Astrocyte (in vitro differentiated cells and primary cell): ENCODE data around the gene ANKMY2. TPM values are rescaled to one million over a fixed set of nuclear protein-coding genes. Genes with fewer than 3 reads are reported as not detected.
"Not testable (repeated sequence)": the region's sequence is repeated elsewhere in the genome, so short reads cannot be mapped to it uniquely, and the experiment has no call there.

Experiments
- DNase-seq: peaks from one replicate; pipeline ENCODE4 v3.0.0-alpha.2; 2010; ENCODE audit warnings: low read depth
- FAIRE-seq: peaks from 2 replicates; lab custom pipeline; 2011; peaks lifted over from hg19 to GRCh38; lab: Jason Lieb, UNC
- H2AFZ ChIP-seq: 2 replicates; pipeline ENCODE4 v1.6.0; 2012; ENCODE audit warnings: low read depth, low read length, inconsistent platforms
- H3K27ac ChIP-seq: 2 replicates; pipeline ENCODE4 v1.5.1; 2011; ENCODE audit warnings: low read depth, low read length, inconsistent platforms
- H3K27me3 ChIP-seq: 2 replicates; pipeline ENCODE4 v1.6.0; 2011; ENCODE audit warnings: low read length, inconsistent platforms; ENCODE audit not compliant: insufficient read depth
- H3K36me3 ChIP-seq: 2 replicates; pipeline ENCODE4 v1.5.1; 2011; ENCODE audit warnings: low read length, inconsistent platforms; ENCODE audit not compliant: insufficient read depth
- H3K4me1 ChIP-seq: 2 replicates; pipeline ENCODE4 v1.5.1; 2011; ENCODE audit warnings: low read length, inconsistent platforms; ENCODE audit not compliant: insufficient read depth
- H3K4me2 ChIP-seq: 2 replicates; pipeline ENCODE4 v1.6.0; 2012; ENCODE audit warnings: low read length, inconsistent platforms
- H3K4me3 ChIP-seq: 2 replicates; pipeline ENCODE4 v1.5.1; 2011; ENCODE audit warnings: low read depth, mild to moderate bottlenecking, low read length, inconsistent platforms; ENCODE audit not compliant: insufficient read depth
- H3K79me2 ChIP-seq: 2 replicates; pipeline ENCODE4 v1.6.0; 2012; ENCODE audit warnings: mild to moderate bottlenecking, low read length, inconsistent platforms; ENCODE audit not compliant: insufficient read depth
- H3K9ac ChIP-seq: 2 replicates; pipeline ENCODE4 v1.6.0; 2012; ENCODE audit warnings: mild to moderate bottlenecking, low read length, inconsistent platforms
- H3K9me3 ChIP-seq: 2 replicates; pipeline ENCODE4 v1.5.1; 2012; ENCODE audit warnings: low read depth, mild to moderate bottlenecking, low read length, inconsistent platforms; ENCODE audit not compliant: insufficient read depth
- H4K20me1 ChIP-seq: 2 replicates; pipeline ENCODE4 v1.6.0; 2012; ENCODE audit warnings: low read length, inconsistent platforms; ENCODE audit not compliant: insufficient read depth
- H3K27ac Mint-ChIP-seq: one replicate; pipeline ENCODE4 v1.8.0; 2021; ENCODE audit warnings: mild to moderate bottlenecking, mixed read lengths; ENCODE audit not compliant: unreplicated experiment
- H3K27me3 Mint-ChIP-seq: one replicate; pipeline ENCODE4 v1.8.0; 2021; ENCODE audit warnings: low read depth, mixed read lengths; ENCODE audit not compliant: unreplicated experiment
- H3K36me3 Mint-ChIP-seq: one replicate; pipeline ENCODE4 v1.8.0; 2021; ENCODE audit warnings: low read depth, mixed read lengths; ENCODE audit not compliant: unreplicated experiment
- H3K4me1 Mint-ChIP-seq: one replicate; pipeline ENCODE4 v1.8.0; 2021; ENCODE audit warnings: low read depth, mixed read lengths; ENCODE audit not compliant: unreplicated experiment
- H3K4me3 Mint-ChIP-seq: one replicate; pipeline ENCODE4 v1.8.0; 2021; ENCODE audit warnings: mild to moderate bottlenecking, moderate library complexity, mixed read lengths; ENCODE audit not compliant: unreplicated experiment
- H3K9me3 Mint-ChIP-seq: one replicate; pipeline ENCODE4 v1.8.0; 2021; ENCODE audit warnings: mild to moderate bottlenecking, mixed read lengths; ENCODE audit not compliant: unreplicated experiment
- CTCF ChIP-seq: IDR thresholded peaks from 2 replicates; pipeline ENCODE4 v1.5.1; 2011; ENCODE audit warnings: low read depth, mild to moderate bottlenecking, inconsistent platforms, low read length, moderate library complexity; ENCODE audit not compliant: insufficient read depth
- EZH2 ChIP-seq: IDR thresholded peaks from 2 replicates; pipeline ENCODE4 v1.6.1; 2012; ENCODE audit warnings: mild to moderate bottlenecking, low read length, inconsistent platforms; ENCODE audit not compliant: insufficient read depth
- total RNA-seq: library from RNA; stranded (reverse); gene quantifications from 2 replicates; pipeline ENCODE4 v1.2.1, GENCODE V29; 2021

Gene ANKMY2
- total RNA-seq, 1 donor from 2014 or later: 21.9 TPM

DNA sequence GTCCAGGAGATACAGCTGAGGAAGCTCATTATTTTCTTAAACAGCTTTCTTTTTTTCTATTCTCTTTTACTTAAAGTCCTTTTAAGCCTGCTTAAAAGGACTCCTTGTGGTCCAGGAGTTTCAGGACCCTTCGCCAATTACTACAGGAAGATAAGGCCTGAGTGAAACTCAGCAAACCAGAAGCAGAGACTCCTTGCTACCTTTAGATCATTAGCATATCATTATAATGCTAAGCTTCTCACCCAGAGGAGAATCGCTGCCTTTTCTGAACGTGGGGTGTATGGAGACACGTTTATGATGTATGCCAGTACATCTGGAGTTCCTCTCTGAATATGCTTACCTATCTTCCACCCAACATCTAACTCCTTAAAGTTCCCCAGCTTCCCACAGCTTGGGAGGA lies 47.5 kb downstream of the ANKMY2 start:
- no peaks in the 10 kb centered on the region for H3K27me3 Mint-ChIP-seq

DNA sequence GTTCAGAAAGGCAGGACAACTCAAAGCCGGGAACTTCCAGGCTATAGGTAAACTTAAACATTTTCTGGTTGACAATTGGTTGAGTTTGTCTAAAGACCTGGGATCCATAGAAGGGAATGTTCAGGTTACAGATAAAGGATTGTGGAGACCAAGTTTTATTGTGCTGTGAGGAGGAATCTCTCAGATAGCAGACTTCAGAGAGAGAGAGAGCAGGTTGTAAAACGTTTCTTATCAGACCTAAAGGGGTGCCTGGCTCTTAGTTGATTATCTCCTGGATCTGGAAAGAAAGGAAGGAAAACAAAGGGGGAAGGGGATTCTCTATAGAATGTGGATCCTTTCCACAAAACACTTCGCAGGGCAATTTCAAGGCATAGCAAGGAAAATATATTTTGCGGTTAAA lies 50.0 kb downstream of the ANKMY2 start:
- not testable (repeated sequence) for H3K9ac ChIP-seq, DNase-seq, H3K4me3 Mint-ChIP-seq, H3K36me3 Mint-ChIP-seq, H3K4me3 ChIP-seq, H3K4me2 ChIP-seq, H3K9me3 Mint-ChIP-seq, H3K27me3 ChIP-seq, H3K79me2 ChIP-seq, H3K27ac ChIP-seq, H3K9me3 ChIP-seq, H3K4me1 ChIP-seq, H3K27me3 Mint-ChIP-seq, H4K20me1 ChIP-seq, H3K27ac Mint-ChIP-seq, H2AFZ ChIP-seq, FAIRE-seq, H3K36me3 ChIP-seq
- peaks cover 12% of the 10 kb centered on the region for H3K4me1 Mint-ChIP-seq

More for the DNA sequence above, 47.5 kb downstream of the ANKMY2 start:
- TF ChIP-seq CTCF (no peak), EZH2 (no peak)
- DNase-seq (no peak), FAIRE-seq (no peak)
- no peaks in the 10 kb centered on the region for H3K79me2 ChIP-seq
- peaks cover 10% of the 10 kb centered on the region for H3K36me3 ChIP-seq
- H3K27ac Mint-ChIP-seq: no peak overlapping the region
- H3K4me2 ChIP-seq: no peak overlapping the region
- H3K9me3 Mint-ChIP-seq: no peaks in the 10 kb centered on the region
- H3K9ac ChIP-seq: no peak overlapping the region
- no peak overlapping the region for H3K4me3 ChIP-seq
- H3K4me3 Mint-ChIP-seq: no peak overlapping the region
- H3K4me1 Mint-ChIP-seq: peaks cover 9% of the 10 kb centered on the region
- no peaks in the 10 kb centered on the region for H4K20me1 ChIP-seq
- H3K27me3 ChIP-seq: no peaks in the 10 kb centered on the region
- H3K4me1 ChIP-seq: no peaks in the 10 kb centered on the region
- H3K36me3 Mint-ChIP-seq: peaks cover 9% of the 10 kb centered on the region
- H2AFZ ChIP-seq: no peak overlapping the region
- H3K9me3 ChIP-seq: no peaks in the 10 kb centered on the region
- no peak overlapping the region for H3K27ac ChIP-seq

GRCh38 chr7:16594676-16595075 lies 50.9 kb downstream of the ANKMY2 start:
- Mint-ChIP-seq H3K4me3 (no peak overlapping the region), H3K27me3 (no peaks in the 10 kb centered on the region), H3K4me1 (peaks cover 16% of the 10 kb centered on the region), H3K27ac (no peak overlapping the region), H3K9me3 (no peaks in the 10 kb centered on the region), H3K36me3 (peaks cover 8% of the 10 kb centered on the region)
- Histone ChIP-seq H3K79me2 (no peaks in the 10 kb centered on the region), H3K27ac (no peak overlapping the region), H3K9ac (no peak overlapping the region), H3K4me3 (no peak overlapping the region), H3K4me1 (no peaks in the 10 kb centered on the region), H4K20me1 (no peaks in the 10 kb centered on the region), H3K27me3 (no peaks in the 10 kb centered on the region), H3K4me2 (no peak overlapping the region), H2AFZ (no peak overlapping the region), H3K9me3 (no peaks in the 10 kb centered on the region), H3K36me3 (peaks cover under 1% of the 10 kb centered on the region)
- FAIRE-seq (no peak), DNase-seq (no peak)
- no peak for TF ChIP-seq CTCF
- TF ChIP-seq EZH2: no peak
